KG1 (cell line): ENCODE data around the gene DPH5.
A peak's percentile ranks its signal among the peaks of the same experiment; 100 is the strongest.
"Not testable (repeated sequence)": the region's sequence is repeated elsewhere in the genome, so short reads cannot be mapped to it uniquely, and the experiment has no call there.

Experiments
- DNase-seq: peaks from one replicate; lab custom pipeline; 2025; lab: John Stamatoyannopoulos, UW

Gene DPH5

GRCh38 chr1:101025657-101026429 is at the start of gene DPH5:
Gene DPH5, minus strand, starts transcription at chr1:101025784. Its CDS starts 341 bp downstream, at chr1:101025443.
- peak; percentile 89 for DNase-seq

GRCh38 chr1:101073836-101074235 is 48.3 kb upstream of the DPH5 start:
- DNase-seq = no peak

GRCh38 chr1:101071470-101071891 is 45.9 kb upstream of the DPH5 start:
- no peak for DNase-seq

- DNase-seq = no peak
These were observed 43.6 kb upstream of the DPH5 start for GRCh38 chr1:101069158-101069557.

GRCh38 chr1:101066937-101067335 is 41.4 kb upstream of the DPH5 start:
- DNase-seq = not testable (repeated sequence)

GRCh38 chr1:101066260-101066936 is 40.8 kb upstream of the DPH5 start:
- no peak for DNase-seq

- no peak for DNase-seq
These were observed 40.0 kb upstream of the DPH5 start for GRCh38 chr1:101065575-101065974.

GRCh38 chr1:101064697-101065096 is 39.1 kb upstream of the DPH5 start:
- DNase-seq = no peak

- DNase-seq = no peak
These were observed 35.4 kb upstream of the DPH5 start for GRCh38 chr1:101060992-101061391.

- DNase-seq = no peak
These were observed 34.5 kb upstream of the DPH5 start for GRCh38 chr1:101059945-101060542.

- no peak for DNase-seq
These were observed 30.0 kb upstream of the DPH5 start for GRCh38 chr1:101055623-101056022.

GRCh38 chr1:101051688-101052638 is 26.4 kb upstream of the DPH5 start:
- no peak for DNase-seq

GRCh38 chr1:101050869-101051268 is 25.3 kb upstream of the DPH5 start:
- no peak for DNase-seq

GRCh38 chr1:101044749-101045148 is 19.2 kb upstream of the DPH5 start:
- no peak for DNase-seq

GRCh38 chr1:101044259-101044658 is 18.7 kb upstream of the DPH5 start:
- no peak for DNase-seq

- no peak for DNase-seq
These were observed 18.2 kb upstream of the DPH5 start for GRCh38 chr1:101043776-101044175.

- no peak for DNase-seq
These were observed 15.7 kb upstream of the DPH5 start for GRCh38 chr1:101041300-101041699.

GRCh38 chr1:101040666-101041065 is 15.1 kb upstream of the DPH5 start:
- DNase-seq = no peak

GRCh38 chr1:101039245-101039644 is 13.7 kb upstream of the DPH5 start:
- no peak for DNase-seq

GRCh38 chr1:101037316-101037715 is 11.7 kb upstream of the DPH5 start:
- no peak for DNase-seq

GRCh38 chr1:101033017-101033416 is 7.4 kb upstream of the DPH5 start:
- no peak for DNase-seq

- not testable (repeated sequence) for DNase-seq
These were observed 6.5 kb upstream of the DPH5 start for GRCh38 chr1:101032129-101032528.
